ENCODE measurements around the gene ZNF225.
"Not testable (repeated sequence)": the region's sequence is repeated elsewhere in the genome, so short reads cannot be mapped to it uniquely, and the experiment has no call there.

ZNF225 gene

GRCh38 chr19:44156475-44156874, 43.3 kb downstream of the ZNF225 start:
- H3K4me3 ChIP-seq (replicated peaks; ENCODE audit: low read depth, low read length), result no peak overlapping the region
- no peak for DNase-seq (ENCODE audit: low read depth)
- TF ChIP-seq, protein P1, sequence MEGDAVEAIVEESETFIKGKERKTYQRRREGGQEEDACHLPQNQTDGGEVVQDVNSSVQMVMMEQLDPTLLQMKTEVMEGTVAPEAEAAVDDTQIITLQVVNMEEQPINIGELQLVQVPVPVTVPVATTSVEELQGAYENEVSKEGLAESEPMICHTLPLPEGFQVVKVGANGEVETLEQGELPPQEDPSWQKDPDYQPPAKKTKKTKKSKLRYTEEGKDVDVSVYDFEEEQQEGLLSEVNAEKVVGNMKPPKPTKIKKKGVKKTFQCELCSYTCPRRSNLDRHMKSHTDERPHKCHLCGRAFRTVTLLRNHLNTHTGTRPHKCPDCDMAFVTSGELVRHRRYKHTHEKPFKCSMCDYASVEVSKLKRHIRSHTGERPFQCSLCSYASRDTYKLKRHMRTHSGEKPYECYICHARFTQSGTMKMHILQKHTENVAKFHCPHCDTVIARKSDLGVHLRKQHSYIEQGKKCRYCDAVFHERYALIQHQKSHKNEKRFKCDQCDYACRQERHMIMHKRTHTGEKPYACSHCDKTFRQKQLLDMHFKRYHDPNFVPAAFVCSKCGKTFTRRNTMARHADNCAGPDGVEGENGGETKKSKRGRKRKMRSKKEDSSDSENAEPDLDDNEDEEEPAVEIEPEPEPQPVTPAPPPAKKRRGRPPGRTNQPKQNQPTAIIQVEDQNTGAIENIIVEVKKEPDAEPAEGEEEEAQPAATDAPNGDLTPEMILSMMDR (IDR thresholded peaks at IDR 0.05; ENCODE audit: low read length, missing control alignments), result no peak

- no peak overlapping the region for H3K4me3 ChIP-seq (replicated peaks; ENCODE audit: low read depth, low read length)
- DNase-seq (ENCODE audit: low read depth), result no peak
- TF ChIP-seq, protein P1 (IDR thresholded peaks at IDR 0.05; ENCODE audit: low read length, missing control alignments), result no peak
These were observed 50.6 kb downstream of the ZNF225 start for GRCh38 chr19:44163789-44164188.

- TF ChIP-seq, protein P1 (IDR thresholded peaks at IDR 0.05; ENCODE audit: low read length, missing control alignments), result no peak
- no peak for DNase-seq (ENCODE audit: low read depth)
- peak overlapping the region; percentile 86 for H3K4me3 ChIP-seq (replicated peaks; ENCODE audit: low read depth, low read length)
These were observed 51.1 kb downstream of the ZNF225 start for GRCh38 chr19:44164327-44164672.

DNA sequence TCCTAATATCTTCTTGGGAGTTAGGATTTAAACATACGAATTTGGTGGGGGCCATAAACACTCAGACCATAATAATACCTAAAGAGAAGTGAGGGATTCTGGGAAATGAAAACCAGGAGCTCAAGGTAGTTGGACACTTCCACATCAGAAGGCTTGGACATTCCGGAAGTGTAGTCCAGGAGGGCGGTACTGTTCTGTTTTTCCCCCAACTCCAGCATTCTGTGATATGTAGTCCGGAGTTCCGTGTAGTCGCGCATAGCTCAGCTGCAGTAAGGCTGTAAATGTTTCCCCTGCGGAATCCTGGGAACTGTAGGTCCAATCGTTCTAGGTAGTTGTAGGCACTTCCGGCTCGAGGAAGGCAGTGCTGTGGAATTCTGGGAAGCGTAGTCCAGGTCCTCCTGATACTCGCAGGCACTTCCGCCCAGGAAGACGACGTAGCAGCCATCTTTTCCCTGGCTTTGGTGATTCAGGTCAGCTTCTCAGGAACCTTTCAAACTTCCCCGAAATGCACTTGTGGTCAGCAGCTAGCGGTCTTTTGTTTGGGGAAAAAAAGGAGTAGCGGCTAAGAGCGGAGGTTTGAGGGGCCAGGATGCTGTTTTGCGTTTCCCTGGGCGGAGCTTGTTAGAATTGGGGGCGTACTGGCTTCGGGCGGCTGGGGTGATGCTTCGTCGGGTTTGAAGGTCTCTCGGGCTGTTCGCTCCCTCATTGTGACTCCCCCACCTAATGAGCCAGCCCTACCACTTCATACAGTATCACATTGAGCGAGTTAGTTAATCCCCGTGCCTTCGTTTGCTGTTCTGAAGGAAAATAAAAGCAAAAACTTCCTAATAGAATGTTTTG, 51.7 kb downstream of the ZNF225 start, which contains the start of gene ZNF226:
TSS of gene ZNF226 (plus strand) at position 428 of the 840 bp plus-strand sequence. CDS start 4,981 bp downstream, outside the sequence.
- TF ChIP-seq, protein P1 (IDR thresholded peaks at IDR 0.05; ENCODE audit: low read length, missing control alignments), result no peak
- DNase-seq (ENCODE audit: low read depth), result peak; percentile 99
- peak within 1 kb of the TSS; percentile 86 for H3K4me3 ChIP-seq (replicated peaks; ENCODE audit: low read depth, low read length)

DNA sequence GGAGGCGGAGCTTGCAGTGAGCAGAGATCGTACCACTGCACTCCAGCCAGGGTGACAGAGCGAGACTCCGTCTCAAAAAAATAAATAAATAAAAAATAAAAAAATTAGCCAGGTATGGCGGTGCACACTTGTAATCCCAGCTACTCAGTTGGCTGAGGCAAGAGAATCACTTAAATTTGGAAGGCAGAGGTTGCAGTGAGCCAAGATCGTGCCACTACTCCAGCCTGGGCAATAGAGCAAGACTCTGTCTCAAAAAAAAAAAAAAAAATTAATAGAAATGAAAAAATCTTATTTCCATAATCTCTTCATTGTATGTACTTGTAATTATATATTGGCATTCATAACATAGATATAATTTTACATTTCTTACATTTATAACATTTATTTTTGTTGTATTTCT, 57.5 kb downstream of the ZNF225 start:
- H3K4me3 ChIP-seq (replicated peaks; ENCODE audit: low read depth, low read length); DNase-seq (ENCODE audit: low read depth): not testable (repeated sequence)

GRCh38 chr19:44176590-44176989, 63.4 kb downstream of the ZNF225 start:
- no peak for DNase-seq (ENCODE audit: low read depth)
- no peak overlapping the region for H3K4me3 ChIP-seq (replicated peaks; ENCODE audit: low read depth, low read length)
- TF ChIP-seq, protein P1 (IDR thresholded peaks at IDR 0.05; ENCODE audit: low read length, missing control alignments), result no peak

- DNase-seq (ENCODE audit: low read depth), result no peak
- no peak overlapping the region for H3K4me3 ChIP-seq (replicated peaks; ENCODE audit: low read depth, low read length)
- TF ChIP-seq, protein P1 (IDR thresholded peaks at IDR 0.05; ENCODE audit: low read length, missing control alignments), result no peak
These were observed 67.8 kb downstream of the ZNF225 start for GRCh38 chr19:44180968-44181367.
